Hematopoietic multipotent progenitor cell (in vitro differentiated cells): Measurements from ENCODE around the gene KCNG1. TPM values are rescaled to one million over a fixed set of nuclear protein-coding genes. Genes with fewer than 3 reads are reported as not detected.
A peak's percentile ranks its signal among the peaks of the same experiment; 100 is the strongest.
"Not testable (repeated sequence)": the region's sequence is repeated elsewhere in the genome, so short reads cannot be mapped to it uniquely, and the experiment has no call there.

Experiments used
- DNase-seq, 3 donors: peaks; one replicate each; pipeline ENCODE4 v3.0.0-alpha.2; 2011 to 2015; ENCODE audit warnings: low read depth in 2 of 3, low spot score in 2 of 3
- total RNA-seq: library from RNA; depleted of rRNA; stranded (reverse); fragments of >200 nt; gene quantifications from one replicate; pipeline ENCODE4 v1.2.3, GENCODE V29; 2012

Gene KCNG1, protein sequence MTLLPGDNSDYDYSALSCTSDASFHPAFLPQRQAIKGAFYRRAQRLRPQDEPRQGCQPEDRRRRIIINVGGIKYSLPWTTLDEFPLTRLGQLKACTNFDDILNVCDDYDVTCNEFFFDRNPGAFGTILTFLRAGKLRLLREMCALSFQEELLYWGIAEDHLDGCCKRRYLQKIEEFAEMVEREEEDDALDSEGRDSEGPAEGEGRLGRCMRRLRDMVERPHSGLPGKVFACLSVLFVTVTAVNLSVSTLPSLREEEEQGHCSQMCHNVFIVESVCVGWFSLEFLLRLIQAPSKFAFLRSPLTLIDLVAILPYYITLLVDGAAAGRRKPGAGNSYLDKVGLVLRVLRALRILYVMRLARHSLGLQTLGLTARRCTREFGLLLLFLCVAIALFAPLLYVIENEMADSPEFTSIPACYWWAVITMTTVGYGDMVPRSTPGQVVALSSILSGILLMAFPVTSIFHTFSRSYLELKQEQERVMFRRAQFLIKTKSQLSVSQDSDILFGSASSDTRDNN
- total RNA-seq, result 0.27 TPM

DNA sequence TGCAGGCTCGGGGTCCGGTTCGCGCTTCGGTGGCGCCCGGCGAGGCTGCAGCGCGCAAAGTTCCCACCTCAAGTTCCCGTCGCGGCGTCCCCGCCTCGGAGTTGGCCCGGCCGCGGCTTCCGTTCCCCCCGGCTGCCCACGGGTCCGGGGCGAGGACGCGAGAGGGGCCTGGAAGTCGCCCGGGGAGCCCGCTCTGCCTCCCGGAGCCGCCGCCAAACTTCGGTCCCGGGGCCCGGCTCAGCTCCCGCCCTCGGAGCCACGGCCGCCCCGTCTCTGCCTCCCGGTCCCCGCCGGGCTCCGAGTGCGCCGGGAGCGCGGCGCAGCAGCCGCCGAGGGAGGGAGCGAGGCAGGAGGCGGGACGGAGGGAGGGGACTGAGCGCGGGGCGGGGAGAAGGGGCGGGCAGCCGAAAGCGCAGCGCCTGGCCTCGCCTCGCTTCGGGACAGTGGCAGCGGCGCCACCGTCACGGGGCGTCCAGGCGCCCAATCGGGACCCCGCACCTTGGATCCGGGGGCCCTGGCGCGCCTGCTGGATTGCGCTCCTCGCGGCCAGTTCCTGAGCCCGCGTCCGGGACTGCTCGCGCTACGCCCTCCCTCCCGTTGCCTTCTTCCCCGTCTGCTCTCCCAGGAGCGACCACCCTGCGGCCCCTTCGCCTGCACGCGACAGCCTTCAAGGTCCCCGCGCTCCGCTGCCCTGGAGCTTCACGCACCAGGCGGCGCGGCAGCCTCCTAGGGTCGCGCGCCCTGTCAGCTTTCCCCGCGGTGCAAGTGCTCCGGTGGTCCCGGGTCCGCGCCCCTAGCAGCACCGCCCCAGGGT lies at the start of gene KCNG1:
Gene KCNG1 (minus strand): TSS at position 305 of the 814 bp plus-strand sequence. CDS start 12,769 bp downstream, outside the sequence.
- DNase-seq, result peak in 2 of 3 donors; percentile 53 to 57

DNA sequence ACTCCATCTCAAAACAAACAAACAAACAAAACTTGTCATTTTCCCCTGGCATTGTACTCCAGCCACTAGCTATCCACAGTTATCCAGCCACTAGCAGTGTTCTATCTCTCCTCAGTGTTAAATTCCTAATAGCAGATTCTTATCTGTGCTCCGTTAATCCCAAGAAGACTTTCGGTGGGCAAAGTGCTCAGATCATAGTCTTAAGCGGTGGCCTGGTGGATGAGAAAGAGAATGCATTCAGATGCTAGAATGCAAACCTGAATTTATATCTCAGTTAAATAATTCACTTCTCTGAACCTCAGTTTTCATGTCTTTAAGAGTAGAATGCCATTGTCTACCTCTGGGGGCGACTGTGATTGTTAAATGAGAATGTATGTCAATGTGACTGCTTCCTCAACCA lies 47.7 kb upstream of the KCNG1 start:
- no peak for DNase-seq

DNA sequence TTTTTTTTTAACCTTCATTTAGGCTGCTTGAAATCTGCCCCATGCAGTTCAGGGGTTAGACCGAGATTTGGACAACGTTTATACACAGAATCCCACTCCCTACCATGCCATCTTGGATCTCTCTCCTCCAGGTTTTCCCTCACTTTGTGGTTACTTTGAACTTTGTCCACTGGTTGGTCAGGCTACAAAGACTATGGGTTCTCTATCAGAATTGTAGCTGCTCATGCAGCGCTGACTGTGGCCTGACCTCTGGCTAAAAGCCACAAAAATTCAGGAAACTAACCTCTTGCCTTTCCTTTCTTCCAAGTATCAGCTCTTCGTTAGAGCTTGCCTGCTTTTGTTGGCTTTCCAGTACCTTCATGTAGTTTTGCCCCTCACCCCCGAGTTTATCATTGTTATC lies 44.9 kb upstream of the KCNG1 start:
- DNase-seq, result no peak

DNA sequence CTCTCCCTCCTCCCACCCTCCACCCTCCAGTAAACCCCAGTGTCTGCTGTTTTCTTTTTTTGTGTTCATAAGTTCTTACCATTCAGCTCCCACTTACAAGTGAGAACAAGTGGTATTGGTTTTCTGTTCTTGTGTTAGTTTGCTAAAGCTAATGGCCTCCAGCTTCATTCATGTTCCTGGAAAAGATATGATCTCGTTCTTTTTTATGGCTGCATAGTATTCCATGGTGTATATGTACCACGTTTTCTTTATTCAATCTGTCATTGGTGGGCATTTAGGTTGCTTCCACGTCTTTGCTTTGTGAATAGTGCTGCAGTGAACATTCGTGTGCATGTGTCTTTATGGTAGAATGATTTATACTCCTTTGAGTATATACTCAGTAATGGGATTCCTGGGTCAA lies 42.7 kb upstream of the KCNG1 start:
- DNase-seq, result no peak

DNA sequence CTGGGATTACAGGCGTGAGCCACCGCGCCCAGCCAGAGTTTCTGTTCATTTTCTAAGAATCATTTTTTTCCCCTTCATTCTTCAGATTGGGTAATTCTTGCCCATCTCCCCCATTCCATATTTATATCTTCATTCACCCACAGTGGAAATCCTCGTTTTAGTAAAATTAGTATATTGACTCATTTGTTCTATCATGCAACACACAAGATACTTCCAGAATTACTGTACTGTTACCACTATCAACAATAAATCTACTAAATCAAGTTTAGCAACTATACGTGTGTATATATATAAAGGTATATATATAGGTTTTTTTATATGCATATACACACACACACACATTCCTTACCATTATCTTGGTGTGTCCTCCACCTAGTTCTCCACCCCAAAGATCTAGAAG lies 41.2 kb upstream of the KCNG1 start:
- no peak for DNase-seq

DNA sequence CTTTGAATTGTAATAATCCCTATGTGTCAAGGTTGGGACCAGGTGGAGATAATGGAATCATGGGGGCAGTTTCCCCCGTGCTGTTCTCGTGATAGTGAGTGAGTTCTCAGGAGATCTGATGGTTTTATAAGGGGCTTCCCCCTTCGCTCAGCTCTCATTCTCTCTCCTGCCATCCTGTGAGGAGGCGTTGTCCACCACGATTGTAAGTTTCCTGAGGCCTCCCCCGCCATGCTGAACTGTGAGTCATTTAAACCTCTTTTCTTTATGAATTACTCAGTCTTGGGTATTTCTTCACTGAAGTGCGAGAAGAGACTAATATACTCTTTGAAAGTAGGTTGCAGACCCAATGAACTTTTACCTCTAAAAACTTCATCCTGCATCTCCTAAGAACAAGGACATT lies 39.2 kb upstream of the KCNG1 start:
- DNase-seq, result no peak

DNA sequence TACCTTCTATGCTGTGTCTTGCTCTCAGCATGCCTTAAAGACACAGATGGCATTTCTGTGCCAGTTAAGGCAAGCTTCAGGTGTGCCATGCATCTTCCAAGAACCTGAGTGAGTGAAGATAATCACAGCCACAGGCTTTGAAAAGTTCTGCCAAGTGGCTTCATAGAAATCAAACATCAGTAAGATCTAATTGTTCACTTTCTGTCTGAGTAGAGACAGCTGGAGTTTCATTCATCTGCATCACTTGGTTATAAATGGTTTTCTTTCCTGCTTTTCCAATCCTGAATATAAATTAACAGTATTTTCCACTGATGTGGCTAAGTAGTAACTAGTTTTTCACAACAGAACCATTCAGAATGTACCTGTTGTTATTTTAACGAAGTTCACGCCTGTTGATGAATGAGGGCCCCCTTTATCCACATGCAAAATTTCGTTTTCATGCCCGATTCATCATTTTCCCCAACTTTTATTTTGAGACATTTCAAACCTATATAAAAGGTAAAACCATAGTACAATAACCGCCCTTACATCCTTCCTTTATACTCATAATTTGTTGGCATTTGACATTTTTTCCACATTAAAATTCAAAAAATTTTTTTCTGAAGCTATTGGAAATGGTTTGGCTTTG lies 38.6 kb upstream of the KCNG1 start:
- no peak for DNase-seq

DNA sequence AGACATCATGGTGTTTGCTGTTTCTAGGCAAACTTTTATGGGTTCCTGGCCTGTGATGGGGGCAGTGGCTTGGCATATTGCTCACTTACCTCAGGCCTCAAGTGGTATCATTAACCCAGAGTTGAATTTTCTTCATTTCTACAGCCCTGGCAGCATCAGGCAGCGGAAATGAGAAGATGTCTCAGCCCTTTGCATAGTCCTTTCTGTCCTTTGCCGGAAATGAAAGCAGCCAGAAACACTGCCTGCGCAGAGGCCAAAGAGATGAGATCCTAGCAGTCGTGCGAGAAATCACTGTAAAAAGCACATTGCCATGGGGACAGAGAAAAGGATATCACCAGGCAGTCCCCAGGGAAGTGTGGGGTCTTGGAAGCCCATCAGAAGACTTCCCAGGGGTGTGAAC lies 37.4 kb upstream of the KCNG1 start:
- DNase-seq, result no peak

DNA sequence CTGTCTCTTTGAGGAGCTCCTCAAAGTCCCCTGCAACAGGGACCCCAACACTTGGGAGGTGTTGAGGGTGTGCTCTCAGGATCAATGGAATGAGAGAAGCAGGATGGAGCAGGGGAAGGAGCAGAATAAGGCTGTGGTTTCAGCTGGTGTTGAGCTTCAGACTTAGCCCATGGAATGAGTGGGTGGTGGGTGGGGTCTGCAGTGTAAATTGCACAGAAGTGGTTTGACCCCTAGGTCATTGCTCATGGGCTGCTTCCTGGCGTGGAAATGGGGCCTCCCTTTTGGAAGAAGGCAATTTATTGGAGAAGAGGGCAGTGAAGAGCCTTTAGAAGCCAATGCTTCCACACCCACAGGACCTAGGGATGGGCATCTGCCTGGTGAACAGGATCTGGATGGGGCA lies 37.0 kb upstream of the KCNG1 start:
- no peak for DNase-seq

DNA sequence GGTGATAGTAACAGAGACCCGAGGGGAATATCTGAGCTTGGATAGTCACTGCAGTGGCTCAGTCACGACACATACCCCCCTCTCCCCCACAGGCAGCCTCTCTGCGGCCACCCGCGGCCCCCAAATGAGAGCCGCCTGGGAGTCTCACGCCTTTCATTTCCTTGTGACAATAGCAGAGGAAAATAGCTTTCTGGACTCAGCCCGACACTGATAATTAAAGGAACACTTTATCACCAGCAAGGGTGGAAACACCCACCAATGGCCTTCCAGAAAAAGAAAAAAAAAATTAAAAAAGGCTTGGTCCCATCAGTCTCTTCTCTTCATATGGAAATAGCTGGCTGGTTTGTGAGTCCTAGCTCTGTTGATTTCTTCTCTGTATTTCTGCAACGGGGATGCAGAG lies 35.1 kb upstream of the KCNG1 start:
- no peak for DNase-seq

DNA sequence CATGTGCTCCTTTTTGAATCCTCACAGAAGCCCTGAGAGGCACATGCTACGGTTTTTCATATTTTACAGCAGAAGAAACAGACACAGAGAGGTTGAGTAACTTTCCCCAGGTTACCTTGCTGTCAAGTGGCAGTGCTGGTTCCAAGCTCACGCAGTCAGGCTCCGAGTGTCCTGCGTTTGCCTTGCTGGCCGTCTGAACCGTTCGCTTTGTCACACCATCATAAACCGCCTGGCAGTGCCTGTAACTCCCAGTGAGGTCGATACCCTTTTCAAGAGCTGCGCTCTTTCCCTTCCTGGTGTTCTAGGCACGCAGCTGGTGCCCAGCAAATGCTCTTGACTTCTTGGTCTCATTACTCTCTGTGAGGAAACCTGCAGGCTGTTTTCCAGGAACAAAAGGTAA lies 31.3 kb upstream of the KCNG1 start:
- DNase-seq, result no peak

DNA sequence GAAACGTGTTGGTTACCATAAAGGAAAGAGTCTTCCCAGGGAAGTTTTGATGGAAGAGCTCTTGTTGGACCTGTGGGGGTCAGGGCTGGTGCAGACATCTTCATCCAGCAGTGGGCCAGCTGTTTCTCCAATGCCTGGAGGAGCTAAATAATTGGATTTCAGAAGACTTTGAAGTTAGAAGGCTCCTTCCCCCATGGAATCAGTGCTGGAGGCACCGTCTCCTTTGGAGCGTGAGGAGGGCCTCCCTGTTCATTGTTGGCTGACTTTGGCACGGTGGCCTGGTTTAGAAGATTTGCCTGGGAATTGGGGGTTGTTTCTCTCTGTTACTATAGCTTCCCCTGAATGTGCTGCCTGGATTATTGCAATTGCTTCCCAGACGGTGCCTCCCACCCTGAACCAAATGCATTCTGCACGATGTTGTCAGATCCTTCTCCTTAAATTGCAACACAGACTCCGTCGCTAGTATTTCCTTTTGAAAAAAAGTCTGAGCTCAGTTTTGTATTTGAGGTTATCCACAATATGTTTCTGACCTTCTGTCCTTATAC lies 27.7 kb upstream of the KCNG1 start:
- no peak for DNase-seq

DNA sequence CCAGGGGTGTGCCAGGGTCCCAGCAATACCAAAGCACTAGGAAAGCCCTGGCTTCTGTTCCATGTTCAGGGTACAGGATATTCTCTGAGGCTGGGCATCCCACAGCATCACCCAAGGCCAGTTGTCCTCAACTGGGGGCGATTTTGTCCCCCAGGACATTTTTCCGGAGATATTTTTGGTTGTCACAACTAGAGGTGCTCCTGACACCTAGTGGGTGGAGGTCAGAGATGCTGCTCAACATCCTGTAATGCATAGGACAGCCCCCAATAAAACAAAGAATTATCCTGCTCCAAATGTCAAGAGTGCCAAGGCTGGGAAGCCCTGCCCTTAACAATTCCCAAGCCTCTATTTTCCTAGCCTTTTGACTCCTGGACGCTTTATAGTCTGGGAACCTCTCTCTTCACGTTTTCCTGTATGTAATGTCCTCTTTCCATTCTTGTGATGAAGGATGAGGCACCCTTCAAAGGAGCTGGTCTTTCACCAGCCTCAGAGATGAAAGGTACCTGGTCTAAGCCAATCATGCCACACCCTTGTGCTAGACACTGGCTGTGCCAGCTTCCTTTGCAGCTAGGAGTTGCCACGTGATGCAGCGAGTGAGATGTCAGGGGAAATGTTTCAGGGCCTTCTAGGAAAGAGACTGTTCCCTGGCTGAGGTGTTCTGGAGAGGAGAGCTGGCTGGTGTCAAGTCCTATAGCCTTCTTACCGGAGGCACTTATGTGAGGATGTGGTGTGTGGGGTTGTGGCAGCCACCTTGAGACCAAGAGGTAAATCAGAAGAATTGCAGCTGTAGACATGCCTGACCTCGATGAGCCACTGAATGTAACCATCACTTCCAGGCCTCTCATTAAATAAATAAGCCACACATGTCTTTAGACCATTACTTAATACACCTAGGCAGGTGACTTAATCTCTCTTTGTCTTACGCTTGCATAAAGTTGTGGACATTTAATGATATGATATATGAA lies 23.4 kb upstream of the KCNG1 start:
- no peak for DNase-seq

DNA sequence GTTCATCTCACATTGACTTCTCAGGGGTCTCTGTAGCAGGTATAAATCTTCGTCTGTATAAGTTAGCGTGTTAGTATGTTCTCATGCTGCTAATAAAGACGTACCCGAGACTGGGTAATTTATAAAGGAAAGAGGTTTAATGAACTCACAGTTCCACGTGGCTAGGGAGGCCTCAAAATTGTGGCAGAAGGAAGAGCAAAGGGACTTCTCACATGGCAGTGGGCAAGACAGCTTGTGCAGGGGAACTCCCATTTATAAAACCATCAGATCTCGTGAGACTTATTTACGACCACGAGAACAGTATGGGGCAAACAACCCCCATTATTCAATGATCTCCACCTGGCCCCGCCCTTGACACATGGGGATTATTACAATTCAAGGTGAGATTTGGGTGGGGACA lies 22.6 kb upstream of the KCNG1 start:
- not testable (repeated sequence) for DNase-seq

DNA sequence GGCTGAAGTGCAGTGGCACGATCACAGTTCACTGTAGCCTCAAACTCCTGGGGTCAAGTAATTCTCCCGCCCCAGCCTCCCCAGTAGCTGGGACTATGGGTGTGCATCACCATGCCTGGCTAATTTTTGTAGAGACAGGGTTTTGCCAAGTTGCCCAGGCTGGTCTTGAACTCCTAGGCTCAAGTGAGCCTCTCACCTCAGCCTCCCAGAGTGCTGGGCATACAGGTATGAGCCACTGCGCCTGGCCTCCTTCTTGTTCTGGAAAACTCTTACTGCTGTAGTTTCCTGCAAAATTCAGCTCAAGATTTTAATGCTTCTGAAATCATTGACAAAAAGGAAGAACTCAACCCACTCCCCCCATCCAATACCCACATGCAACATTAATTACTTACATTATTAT lies 21.9 kb upstream of the KCNG1 start:
- no peak for DNase-seq

DNA sequence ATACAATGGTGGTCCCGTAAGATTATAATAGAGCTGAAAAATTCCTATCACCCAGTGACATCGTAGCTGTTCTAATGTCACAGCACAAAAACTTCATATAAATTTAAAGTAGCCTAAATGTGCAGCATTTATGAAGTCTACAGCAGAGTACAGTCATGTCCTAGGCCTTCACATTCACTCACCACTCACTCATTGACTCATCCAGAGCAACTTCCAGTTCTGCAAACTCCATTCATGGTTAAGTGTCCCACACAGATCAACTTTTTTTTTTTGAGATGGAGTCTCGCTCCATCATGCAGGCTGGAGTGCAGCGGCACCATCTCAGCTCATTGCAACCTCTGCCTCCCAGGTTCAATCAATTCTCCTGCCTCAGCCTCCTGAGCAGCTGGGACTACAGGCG lies 20.9 kb upstream of the KCNG1 start:
- no peak for DNase-seq

DNA sequence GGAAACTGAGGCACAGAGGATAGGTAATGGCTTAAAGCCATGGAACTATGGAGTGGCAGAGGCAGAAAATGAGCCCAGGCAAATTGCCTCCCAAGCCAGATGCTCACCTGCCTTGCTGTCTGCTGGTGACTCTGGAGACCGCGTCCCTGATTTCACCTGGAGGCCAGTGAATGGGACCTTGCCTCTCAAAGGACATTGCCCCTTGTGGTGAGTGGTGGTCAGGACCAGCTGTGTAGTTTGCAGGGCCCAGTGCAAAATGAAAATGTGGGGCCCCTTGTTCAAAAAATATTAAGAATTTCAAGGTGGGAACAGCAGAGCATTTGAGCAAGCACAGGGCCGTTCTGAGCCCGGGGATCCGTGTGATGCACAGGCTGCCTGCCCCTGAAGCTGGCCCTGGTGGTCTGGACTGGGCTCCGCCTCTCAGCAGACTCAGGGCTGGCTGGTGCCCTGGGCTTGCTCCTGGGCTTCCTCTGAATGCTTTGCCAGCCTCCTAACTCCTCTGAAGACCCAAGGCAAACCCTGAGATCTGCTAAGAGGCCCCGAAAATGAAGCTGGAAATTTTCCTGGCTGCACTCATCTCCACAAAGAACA lies 19.8 kb upstream of the KCNG1 start:
- DNase-seq, result no peak

DNA sequence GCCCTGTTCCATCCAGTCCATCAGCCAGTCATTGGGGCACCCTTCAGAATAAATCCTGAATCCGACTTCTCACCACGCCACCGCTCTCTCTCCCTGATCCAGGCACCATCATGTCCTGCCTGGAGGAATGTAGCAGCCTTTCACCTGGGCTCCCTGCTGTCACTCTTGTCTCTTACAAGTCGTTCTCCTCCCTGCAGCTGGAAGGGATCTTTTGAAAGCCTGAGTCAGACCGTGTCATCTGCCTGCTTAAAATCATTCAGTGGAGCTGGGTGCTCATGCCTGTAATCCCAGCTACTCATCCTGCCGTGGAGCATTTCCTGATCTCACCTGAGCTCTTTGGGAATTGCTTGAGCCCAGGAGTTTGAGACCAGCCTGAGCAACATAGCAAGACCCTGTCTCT lies 19.2 kb upstream of the KCNG1 start:
- no peak for DNase-seq

DNA sequence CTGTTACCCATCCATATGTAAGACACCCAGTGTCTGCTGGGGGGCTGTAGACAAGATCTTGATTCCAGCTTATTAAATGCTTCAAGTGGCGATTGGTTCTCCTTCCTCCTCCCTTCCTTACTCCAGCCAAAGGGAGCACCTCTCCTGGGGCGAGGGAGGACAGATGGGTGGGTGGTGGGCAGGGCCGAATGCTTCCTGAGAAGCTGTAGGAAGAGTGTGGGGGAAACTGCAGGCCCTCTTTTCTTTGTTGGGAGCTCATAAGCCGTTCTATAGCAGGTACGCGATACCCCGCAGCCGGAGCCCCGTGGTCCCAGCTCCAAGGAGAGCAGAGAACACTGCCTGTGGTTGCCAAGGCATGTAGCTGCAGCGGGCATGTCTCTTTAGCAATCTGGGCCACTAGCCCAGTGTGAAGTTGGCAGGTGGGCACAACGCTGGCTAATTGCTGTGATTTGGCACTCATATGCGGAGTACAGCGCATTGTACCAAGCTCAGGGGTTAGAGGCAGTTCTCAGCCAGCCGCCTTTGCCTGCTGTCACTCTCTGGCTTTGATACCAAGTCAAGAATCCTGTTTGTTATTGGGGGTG lies 14.7 kb upstream of the KCNG1 start:
- DNase-seq, result no peak
